Activated CD8-positive, alpha-beta memory T cell treated with anti-CD3 and anti-CD28 coated beads for 24 hours (primary cell): ENCODE results near the gene LRRC27.

Experiments
- DNase-seq: peaks from one replicate; pipeline ENCODE4 v3.0.0-alpha.2; 2020

Gene LRRC27

DNA sequence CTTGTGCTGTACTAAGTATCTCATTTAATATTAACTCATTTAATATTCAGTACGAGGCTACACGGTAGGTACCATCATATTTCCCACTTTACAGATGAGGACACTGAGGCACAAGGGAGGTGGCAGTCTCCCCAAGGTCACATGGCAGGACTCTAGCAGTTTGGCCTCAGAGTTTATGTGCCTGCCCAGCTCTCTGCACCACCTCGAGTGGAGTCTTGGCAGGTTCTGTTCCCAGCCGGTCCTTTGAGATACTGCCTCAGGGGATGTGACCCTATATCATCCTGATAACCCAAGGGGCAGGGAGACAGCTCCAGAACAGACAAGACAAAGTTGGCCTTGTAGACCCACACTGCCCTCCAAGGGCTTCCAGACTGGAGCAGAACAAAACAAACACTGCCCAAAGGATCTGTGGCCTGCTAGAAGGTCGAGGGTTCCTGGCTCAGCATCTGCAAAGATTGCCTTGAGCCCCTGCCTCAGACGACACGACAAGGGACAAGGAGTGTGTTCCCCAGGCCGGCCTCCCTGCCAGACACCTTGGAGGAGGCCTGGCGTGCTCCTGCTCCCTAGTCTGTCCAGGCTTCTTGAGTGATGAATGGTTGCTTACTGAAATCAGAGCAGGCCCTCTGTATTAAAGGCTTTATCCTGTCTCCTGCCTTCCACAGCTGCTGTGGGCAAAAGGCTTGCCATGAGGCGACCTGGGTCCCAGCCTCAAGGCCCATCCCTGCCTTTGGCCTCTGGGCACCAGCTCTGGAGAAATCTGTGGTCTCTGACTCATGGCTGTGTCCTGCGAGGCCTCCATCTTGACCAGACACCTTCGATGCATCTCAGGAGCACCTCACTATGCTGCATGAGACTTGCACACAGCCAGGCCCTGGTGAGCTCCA is 61.1 kb downstream of the LRRC27 start:
- DNase-seq = no peak

GRCh38 chr10:132393695-132394181 is 61.7 kb downstream of the LRRC27 start:
- no peak for DNase-seq

DNA sequence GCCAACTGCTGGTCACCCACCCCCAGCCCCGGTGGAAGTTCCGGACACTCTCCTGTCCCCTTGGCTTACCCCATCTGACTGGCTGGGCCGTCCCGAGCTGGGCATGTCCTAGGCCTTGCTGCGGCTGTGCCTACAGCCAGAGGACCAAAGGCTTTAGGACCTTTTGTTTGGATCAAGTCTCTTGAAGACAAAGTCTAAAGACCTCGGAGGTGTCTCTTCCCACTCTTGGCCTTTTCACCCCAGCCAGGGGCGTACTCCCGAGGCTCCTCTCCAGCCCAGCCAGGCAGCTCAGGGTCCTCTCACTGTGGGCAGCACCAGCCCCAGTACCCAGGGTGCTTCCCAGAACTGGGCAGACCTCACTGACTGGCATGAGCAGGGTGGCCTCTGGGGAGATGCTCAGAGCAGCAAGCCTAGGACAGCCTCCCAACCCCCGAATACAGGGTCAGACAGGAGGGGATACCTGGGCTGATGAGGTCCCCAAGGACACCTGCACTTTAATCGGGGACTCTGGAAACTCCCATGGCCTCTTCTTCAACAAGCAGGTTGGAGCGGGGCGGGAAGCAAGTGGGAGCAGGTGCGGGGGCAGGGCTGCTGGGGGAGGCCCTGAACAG is 62.3 kb downstream of the LRRC27 start:
- no peak for DNase-seq

- DNase-seq = no peak
Measured at GRCh38 chr10:132394936-132395703, 63.1 kb downstream of the LRRC27 start.

DNA sequence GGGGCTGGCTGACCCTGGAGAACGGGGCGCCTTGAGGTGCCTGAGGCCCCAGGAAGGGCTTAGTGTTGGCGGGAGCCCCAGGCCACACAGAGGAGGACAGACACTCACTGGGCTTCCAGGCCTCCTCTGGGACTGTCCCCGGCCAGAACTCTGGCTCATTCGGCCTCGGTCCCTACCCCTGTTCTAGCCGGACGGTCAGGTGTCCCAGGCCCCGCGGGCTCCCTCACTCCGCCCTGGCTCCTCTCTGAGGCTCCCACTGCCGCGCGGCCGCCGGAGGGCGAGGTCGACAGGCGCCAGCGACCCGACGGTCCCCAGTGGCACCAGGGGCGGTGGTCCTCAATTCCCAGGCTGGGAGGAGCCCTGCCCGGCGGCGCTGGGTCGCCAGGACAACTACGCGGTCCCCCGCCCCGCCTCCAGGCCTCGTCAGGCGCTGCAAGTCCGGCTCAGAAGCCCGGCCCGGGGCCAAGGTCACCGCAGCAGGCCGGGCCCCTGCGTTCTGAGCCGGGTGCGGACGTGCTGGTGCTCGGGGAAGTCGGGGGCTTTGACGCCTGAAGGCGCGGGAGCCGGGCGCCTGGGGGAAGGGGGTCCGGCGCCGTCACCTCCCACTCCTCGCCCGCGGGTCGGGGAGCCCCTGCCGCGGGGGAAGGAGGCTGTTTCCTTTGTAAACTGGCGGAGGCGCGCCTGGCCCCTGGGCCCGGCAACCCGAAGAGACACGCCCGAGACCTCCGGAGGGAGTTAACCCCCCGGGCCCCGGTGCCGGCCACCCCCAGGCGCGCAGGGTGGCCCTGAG is 63.9 kb downstream of the LRRC27 start:
- peak; percentile 83 for DNase-seq

- no peak for DNase-seq
Measured at GRCh38 chr10:132396494-132397035, 64.6 kb downstream of the LRRC27 start.

DNA sequence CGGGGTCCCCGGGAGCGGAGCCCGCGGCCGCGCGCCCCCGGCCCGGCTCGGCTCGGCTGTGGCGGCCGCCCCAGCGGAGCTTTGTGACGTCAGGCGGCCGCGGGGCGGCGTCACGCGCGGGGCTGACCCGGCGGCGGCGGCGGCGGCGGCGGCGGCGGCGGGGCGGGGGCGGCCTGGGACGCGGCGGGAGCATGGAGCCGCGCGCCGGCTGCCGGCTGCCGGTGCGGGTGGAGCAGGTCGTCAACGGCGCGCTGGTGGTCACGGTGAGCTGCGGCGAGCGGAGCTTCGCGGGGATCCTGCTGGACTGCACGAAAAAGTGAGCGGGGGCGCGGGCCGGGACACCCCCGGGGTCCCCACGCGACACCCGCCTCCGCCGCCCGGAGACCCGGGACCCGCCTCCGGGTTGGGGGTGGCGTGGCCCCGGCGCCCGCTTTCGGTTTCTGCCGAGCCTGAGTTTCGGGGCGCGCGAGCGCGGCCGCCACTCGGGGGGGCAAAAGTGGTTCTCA is 65.1 kb downstream of the LRRC27 start, which contains the start of gene PWWP2B:
Gene PWWP2B, plus strand, starts transcription at position 165 of the 506 bp plus-strand sequence. Its CDS starts 27 bp downstream, at position 192.
- peak; percentile 83 for DNase-seq

DNA sequence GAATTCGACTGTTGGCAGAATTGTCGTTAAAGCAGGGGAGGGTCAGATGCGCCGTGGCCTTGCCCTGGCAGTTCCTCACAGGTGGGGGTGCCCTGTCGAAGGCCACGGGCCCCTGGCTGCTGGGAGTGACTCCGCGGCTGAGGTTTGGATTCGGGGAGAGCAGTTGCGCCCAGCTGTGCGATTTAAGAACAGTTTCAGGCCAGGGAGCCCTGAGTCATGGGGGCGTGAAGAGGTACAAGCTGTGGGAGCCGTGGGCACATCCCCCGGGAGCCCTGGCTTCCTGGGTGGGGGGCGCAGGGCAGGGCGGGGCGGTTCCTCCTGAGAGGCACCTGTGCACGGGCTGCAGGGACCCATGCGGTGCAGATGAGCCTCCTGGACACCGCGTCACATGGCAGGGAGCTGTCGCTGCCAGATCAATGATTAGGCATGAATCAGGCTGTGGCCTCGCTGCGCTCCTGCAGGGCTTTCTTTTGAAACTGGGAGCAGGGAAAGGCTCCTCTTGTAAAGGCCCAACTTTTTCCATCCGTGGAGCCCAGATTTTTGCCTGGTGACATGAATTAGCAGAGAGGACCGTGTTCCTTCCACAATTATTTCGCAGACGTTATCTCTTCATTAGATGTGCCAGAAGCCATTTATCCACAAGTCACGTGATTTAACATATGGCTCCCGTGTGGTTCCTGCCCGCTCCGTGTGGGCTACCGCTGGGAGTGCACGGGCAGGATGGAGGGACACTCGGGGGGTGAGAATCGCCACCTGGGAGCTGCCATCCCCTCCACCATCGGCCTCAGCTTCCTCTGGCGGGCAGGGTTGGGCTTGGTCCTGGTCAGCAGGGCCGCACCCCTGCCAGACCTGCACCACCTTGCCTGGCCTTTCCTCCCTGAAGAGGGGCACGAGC is 65.9 kb downstream of the LRRC27 start:
- peak; percentile 78 for DNase-seq

GRCh38 chr10:132398566-132398991 is 66.6 kb downstream of the LRRC27 start:
- DNase-seq = no peak

- no peak for DNase-seq
Measured at GRCh38 chr10:132399117-132400035, 67.4 kb downstream of the LRRC27 start.

DNA sequence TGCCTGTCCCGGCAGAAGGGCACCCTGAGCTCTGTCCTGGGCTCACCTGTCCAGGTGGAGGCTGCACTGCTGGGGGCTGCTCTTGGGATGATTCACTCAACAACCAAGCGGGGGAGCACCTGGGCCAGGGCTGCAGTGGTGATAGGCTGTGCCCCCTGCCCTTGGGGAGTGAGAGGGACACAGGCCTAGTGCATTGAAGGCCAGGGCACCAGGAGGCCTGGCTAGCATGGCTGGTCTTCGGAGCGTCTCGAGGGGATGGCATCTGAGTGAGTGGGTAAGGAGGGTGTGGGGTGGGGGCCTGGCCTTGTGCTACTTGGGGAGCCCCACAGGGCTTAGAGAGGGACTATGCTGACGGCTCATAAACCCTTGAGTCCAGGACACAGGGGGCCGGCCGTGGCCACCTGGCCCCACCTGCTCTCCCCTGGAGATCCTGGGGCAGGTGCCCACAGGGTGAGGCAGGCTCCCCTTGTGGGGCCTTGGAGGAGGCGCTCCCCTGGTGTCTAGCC is 68.1 kb downstream of the LRRC27 start:
- DNase-seq = no peak

DNA sequence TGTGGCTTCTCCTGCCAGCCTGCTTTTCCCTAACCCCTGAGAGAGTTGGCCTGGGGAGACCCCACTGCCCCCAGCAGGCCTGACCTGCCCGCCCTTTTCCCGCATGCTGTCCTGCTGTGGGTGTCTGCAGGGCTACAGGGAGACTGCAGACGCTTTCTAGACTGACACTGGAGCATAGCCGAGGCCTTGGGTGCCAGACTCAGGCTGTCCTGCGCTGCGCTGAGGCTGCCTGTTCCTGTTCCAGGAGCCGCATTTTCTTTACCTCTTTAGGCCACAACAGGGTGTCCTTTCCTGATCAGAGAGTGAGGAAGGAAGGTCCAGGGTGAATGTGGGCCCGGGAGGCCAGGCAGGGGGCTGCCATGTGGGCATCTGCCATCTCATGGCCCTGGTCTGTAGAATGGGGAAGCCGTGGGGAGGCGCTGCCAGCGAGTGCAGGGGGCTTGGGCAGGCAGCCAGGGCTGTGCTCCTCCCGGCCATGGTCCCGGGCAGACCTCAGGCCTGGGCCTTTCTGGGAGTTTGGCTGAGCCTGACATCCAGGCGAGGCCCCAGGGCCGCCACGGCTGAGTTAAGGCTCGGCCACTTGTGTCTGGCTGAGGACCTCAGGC is 68.7 kb downstream of the LRRC27 start:
- DNase-seq = no peak

GRCh38 chr10:132401401-132402118 is 69.6 kb downstream of the LRRC27 start:
- DNase-seq = no peak

DNA sequence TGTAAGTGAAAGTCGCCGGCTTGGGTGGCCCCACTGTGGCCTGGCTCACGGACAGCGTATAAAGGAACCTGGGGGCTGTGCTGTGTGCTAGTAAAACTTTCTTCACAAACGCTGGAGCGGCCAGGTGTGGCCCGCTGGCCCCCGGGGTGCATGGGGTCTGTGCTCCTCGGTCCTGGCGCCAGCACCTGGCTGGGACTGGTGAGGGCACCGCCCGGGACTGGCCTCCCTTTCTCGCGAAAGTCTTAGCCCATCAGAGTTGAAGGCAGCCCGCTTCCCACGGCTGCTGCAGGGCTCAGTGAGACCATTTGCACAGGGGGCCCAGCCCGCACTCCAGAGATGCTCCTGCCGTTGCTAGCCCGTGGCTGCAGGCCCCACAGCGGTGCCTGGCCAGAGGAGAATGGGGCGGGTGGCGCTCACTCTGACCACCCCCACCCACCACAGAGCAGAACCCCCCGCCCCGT is 70.8 kb downstream of the LRRC27 start:
- DNase-seq = no peak

DNA sequence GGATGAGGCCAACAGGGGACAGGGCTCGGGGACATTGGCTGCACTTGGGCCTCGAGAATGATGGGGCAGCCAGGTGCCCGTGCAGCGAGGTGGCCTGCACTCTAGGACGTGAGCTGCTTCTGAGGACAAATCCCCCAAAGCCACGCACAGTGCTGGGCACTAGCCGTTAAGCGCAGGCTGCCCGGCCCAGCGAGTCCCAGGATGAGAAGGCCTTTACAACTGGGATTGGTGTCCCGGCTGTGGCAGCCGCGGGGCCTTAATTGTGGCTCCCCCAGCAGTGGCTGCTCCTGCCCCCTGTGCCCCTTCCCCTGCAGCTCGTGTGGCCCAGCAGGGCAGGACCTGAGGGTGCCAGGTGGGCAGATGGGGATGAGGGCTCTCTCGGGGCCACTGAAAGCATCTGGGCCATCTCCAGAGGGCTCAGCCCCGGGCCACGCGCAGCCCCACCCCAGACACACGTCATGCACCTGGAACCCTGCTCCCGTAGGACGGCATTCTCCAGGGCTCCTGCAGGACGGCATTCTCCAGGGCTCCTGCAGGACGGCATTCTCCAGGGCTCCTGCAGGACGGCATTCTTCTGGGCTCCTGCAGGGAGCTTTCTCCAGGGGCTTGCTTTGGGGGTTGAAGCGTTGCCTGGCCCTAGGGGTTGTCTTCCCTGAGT is 71.6 kb downstream of the LRRC27 start:
- DNase-seq = no peak

DNA sequence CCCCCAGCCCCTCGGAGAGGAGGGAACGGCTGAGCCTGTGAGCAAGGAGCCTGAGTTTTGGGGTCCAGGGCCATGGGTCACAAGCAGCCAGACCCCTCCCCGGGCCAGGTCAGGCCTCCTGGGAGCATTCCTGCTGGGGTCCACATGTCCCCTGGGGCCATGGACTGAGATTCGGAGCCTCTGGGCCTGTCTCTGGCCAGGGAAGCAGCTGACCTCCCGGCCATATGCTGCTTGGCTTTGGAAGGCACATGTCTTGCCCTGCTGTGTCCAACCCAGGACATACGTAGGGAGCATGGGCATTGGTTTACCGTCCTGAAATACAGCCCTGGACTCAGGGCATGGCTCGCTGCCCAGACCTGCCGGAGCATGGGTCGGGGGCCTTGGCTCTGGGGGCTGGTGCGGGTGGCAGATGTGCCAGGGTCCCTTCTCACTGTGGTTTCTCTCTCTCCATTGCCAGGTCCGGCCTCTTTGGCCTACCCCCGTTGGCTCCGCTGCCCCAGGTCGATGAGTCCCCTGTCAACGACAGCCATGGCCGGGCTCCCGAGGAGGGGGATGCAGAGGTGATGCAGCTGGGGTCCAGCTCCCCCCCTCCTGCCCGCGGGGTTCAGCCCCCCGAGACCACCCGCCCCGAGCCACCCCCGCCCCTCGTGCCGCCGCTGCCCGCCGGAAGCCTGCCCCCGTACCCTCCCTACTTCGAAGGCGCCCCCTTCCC is 72.3 kb downstream of the LRRC27 start:
- DNase-seq = no peak

DNA sequence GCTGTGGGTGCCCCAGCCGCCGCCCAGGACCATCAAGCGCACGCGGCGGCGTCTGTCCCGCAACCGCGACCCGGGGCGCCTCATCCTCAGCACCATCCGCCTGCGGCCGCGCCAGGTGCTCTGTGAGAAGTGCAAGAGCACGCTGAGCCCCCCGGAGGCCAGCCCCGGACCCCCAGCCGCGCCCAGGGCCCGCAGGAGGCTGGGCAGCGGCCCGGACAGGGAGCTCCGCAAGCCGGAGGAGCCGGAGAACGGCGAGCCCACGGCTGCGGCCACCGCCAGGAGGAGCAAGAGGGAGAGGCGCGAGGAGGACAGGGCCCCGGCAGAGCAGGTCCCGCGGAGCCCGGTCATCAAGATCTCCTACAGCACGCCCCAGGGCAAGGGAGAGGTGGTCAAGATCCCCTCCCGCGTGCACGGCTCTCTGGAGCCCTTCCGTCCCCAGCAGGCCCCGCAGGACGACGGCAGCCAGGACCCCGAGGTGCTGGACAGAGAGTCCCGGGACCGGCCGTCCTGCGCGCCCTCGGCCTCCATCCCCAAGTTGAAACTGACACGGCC is 73.0 kb downstream of the LRRC27 start:
- DNase-seq = no peak
